GM18873 (cell line): ENCODE data around the gene CAPZB.

Experiments
- ATAC-seq: cut with Tn5 transposase; IDR thresholded peaks from one replicate; pipeline ENCODE4 v1.9.1; 2021; ENCODE audit warnings: mild to moderate bottlenecking, moderate library complexity, moderate number of reproducible peaks; ENCODE audit not compliant: unreplicated experiment, low FRiP score

CAPZB gene

GRCh38 chr1:19289244-19289643, 196.1 kb downstream of the CAPZB start:
- ATAC-seq: no peak
